Gastrocnemius medialis (tissue), 4 donors: ENCODE measurements around the gene EXTL2.

Experiments
- CTCF ChIP-seq, 5 experiments: fragments of 450-650 bp in 3 of 5; fragments of 200-600 bp in 2 of 5; sonication (generic) in 2 of 5; IDR thresholded peaks in 4 of 5; conservative IDR thresholded peaks in 1 of 5; 1 replicate in 4 of 5; 2 replicates in 1 of 5; pipeline ENCODE4 v1.5.1; 2016 to 2019; ENCODE audit warnings: antibody characterized with exemption in 5 of 5, mild to moderate bottlenecking in 3 of 5, moderate library complexity in 3 of 5
- POLR2A ChIP-seq, 2 donors: fragments of 450-650 bp; IDR thresholded peaks; one replicate each; pipeline ENCODE4 v1.6.1; 2017; ENCODE audit warnings: antibody characterized with exemption in 2 of 2, mild to moderate bottlenecking in 2 of 2, moderate library complexity in 2 of 2

GRCh38 chr1:100928128-100928527 lies 33.5 kb upstream of the EXTL2 start:
- TF ChIP-seq CTCF (IDR thresholded peaks at IDR 0.05 in 4 of 5, conservative IDR thresholded peaks at IDR 0.05 in 1 of 5) (peak in 1 of 5 experiments; percentile 19), POLR2A (IDR thresholded peaks at IDR 0.05) (no peak)
